Ovary (tissue), 3 donors: ENCODE measurements around the gene KBTBD6.

ENCODE experiments used
- CTCF ChIP-seq, 3 donors: fragments of 450-650 bp in 2 of 3; fragments of 200-600 bp in 1 of 3; IDR thresholded peaks; one replicate each; pipeline versions ENCODE4 v1.5.1 to v1.8.0; 2016 to 2022; ENCODE audit warnings: antibody characterized with exemption in 3 of 3, mild to moderate bottlenecking in 1 of 3
- POLR2A ChIP-seq: fragments of 450-650 bp; IDR thresholded peaks from one replicate; pipeline ENCODE4 v1.6.1; 2017; ENCODE audit warnings: antibody characterized with exemption, mild to moderate bottlenecking, moderate library complexity
- donor health status: DM: no; HTN: no; CAD: no.

DNA sequence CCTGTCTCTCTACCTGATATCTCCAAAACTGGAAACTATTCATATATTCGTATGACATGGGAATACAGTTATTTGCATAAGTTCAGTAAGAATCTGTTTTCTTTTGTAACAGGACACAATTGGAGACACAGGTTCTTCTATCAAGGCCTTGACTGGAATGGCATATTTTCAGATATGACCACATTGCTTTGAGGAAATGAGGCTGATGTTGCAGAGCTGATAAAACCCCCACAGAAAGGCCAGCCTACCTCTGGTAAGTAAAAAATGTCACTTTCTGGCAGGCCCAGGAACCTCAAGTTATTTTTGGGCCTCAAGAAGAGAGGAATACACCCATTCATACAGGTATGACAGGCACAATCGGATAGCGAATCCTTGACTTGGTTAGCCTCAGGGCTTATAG is 29.5 kb upstream of the KBTBD6 start:
- no peak for TF ChIP-seq CTCF (IDR thresholded peaks at IDR 0.05)
- no peak for TF ChIP-seq POLR2A
